NCI-H2196 (cell line): Measurements from ENCODE around the gene IER5L.
"Not testable (repeated sequence)": the region's sequence is repeated elsewhere in the genome, so short reads cannot be mapped to it uniquely, and the experiment has no call there.

Source experiments
- DNase-seq: peaks from one replicate; lab custom pipeline; 2025; ENCODE audit not compliant: unreplicated experiment; lab: John Stamatoyannopoulos, UW

The IER5L gene

DNA sequence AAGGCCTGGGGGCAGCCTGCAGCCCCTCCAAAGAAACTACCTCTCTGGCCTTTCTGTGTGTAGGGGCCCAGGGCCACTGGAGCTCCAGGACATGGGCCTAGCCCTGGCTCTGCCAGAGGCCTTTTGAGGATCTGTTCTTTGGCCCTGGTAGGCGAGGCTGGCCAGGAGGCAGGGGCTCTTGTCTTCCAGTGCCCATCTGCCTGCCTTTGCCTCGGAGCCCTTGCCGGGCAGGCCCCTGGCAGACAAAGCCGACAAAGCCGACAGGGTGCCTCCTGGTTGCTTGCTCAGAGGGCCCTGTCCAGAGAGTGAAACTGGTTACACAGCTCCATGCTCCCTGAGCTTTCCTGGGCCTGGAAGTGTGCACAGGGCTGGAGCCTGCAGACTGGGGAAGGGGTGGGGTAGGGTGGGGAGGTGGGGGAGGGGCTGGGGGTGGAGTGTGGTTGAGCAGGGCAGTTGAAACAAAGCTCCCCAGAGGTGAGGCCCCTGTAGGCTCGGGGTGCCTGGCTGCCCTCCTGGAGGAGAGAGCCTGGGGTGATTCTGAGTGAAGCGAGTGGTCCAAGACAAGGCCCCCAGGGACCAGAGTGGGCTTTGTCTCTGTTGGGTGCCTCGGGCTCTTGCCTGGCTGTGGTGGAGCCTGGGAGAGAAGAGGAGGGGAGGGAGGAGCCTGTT, 37.5 kb downstream of the IER5L start:
- no peak for DNase-seq

DNA sequence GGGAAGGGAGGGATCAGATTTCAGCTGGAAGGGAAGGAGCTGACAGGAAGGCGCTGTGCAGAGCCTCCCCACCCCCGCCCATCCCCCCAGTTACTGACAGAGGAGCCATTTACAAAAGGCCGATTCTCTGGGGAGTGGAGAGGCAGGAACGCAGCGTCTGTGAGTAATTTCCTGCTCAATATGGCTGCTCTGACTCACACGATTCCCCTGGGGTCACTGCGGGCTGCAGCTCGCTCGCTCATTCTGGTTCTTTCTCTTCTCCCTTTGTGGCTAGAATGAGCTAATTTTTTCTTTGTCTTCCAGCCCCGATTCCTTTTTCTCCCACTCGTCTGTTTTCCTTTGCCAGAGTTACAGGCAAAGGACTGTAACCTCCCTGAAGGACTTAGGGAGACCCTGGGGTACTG, 38.1 kb downstream of the IER5L start:
- peak; percentile 86 for DNase-seq

DNA sequence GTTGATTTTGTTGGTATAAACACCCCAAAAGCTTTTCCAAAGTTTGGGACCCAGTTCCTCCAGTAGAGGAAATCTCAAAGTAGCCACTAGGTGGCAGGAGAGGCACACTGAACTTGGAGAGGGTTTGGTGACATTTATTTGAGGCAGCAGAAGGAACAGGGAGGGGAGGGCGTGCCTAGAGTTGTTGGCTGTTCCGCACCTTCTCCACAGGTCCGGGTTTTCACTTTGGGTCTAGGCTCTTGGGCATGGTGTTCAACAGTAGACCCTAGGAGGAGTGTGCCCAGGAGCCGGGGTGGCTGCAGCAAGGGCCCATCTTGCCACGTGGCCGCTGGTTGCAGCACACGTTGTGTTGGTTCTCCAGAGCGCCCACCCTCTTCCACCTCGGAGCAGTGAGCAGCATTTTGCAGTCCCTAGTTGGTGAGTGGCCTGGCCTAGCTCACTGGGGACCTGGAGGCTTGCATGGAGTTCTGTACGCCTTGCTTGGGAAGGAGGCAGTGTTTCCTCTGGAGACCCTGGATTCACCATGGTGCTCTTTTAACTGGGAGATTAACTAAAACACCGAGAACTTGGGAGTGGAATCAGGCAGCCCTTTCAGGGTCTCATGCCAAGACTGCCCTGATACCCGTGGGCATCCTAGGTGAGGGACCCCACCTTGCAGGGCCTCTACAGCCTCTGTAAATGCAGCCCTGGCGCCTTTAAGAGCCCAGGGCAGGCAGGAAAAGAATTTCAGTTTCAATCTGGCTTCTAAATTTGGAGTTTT, 38.6 kb downstream of the IER5L start:
- peak; percentile 91 for DNase-seq

DNA sequence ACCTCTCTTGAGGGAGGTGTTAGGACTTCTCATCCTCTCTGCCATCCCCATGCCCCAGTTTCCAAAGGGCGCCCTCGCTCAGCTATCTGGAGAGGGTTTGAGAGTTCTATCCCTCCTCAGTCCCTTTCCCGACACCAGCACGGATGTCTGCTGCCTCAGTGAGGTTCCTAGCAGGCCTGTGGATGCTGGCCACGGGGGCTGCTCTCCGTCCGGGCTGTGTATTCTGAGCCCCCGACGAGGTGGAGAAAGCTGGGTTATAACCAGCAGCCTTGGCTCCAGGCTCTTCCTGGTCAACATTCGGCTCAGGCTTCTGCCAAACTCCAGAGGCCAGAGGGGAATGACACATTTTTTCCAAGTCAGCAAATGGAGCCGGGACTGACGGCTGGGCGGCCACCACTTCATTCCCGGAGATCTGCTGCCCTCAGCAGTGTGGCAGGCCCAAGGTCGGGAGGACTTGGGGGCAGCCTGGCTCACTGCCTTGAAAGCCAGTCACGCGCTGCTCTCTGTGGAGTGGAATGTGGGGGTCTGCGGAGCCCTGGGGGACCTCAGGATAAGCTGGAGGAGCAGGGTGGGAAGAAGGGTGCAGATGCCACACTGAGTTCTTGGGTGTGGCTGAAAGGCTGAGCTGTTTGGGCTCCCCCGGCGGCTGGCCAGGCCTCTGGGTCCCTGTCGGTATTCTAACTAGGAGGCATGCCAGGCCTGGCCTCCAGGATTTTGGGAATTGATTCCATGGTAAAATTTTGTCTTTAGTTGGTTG, 39.4 kb downstream of the IER5L start:
- DNase-seq = no peak

GRCh38 chr9:129138144-129138462, 40.0 kb downstream of the IER5L start:
- DNase-seq = no peak

GRCh38 chr9:129137292-129138143, 40.5 kb downstream of the IER5L start:
- DNase-seq = no peak

DNA sequence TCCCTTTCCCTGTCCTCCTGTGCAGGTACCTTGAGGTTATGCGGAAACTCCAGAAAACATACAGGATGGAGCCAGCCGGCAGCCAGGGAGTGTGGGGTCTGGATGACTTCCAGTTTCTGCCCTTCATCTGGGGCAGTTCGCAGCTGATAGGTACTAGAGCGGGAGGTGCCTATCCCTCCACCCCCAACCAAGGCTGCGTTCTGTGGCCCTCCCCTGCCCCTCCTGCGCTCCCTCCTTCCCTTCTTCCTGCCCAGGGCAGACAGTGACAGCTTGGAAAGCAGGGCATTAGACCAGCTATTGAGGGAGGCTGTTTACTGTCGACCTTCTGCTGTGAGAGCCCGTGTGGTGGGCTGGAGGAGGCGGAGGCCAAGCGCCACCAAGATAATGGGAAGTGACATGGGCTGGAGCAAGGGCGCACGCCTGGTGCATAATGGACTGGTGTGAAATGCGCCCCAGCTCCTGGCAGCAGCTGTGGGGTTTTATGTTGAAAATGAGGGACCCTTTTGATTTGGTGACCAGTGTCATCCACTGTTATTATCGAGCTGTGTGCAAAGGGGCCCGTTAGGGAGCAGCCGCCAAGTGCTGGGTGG, 41.5 kb downstream of the IER5L start:
- DNase-seq = no peak

DNA sequence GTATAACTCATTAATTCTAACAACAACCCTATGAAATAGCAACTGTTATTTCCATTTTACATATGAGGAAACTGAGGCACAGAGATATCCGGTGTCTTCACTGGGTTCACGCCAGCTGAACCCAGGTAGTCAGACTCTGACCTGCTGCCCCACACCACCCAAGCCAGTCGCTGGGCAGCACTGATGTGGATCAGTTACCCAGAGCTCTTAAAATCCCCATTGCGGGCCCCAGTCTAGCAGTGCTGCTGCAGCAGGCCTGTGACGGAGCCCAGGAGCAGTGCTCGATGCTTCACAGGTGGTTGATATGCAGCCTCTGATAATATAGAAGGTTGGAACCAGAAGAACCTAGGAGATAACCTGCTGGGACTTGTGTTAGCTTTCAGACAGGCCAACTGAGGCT, 42.6 kb downstream of the IER5L start:
- DNase-seq = no peak

- DNase-seq = no peak
These were observed 45.0 kb downstream of the IER5L start for GRCh38 chr9:129133082-129133481.

DNA sequence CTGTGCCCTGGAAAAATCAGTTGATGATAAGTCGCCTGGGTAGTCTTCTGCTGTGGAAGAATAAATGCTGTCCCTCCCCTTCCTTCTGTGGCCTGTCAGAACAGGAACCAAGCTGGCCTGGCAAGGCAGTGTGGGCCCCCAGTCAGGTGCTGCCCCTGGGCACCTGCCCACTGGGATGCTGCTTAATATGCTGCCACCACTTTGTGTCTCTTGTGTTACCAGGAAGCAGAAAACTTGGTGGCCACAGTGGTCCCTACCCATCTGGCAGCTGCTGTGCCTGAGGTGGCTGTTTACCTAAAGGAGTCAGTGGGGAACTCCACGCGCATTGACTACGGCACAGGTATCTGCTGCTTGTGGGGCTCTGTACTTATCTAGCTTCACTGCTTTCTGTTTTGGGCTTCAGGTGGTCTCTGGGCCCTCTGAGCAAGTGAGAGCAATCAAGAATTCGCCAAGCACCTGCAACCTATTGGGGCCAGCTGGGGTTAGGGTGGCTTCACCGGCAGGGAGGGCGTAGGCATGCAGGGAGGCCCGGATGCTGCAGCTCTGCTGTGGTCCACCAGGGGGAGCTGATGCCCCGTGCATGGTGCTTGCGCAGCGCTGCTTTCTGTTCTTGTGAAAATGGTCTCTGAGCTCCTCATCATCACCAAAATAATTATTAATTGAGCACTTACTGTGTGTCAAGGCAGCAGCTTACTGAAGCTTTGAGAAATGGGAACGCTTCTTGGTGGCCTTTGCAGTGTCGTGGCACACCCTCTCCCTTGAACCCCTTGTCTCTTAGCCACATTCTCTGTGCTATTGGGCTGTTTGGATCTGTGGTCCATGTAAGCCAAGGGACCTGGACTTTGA, 46.5 kb downstream of the IER5L start:
- DNase-seq = peak; percentile 73

GRCh38 chr9:129130791-129131190, 47.3 kb downstream of the IER5L start:
- no peak for DNase-seq

DNA sequence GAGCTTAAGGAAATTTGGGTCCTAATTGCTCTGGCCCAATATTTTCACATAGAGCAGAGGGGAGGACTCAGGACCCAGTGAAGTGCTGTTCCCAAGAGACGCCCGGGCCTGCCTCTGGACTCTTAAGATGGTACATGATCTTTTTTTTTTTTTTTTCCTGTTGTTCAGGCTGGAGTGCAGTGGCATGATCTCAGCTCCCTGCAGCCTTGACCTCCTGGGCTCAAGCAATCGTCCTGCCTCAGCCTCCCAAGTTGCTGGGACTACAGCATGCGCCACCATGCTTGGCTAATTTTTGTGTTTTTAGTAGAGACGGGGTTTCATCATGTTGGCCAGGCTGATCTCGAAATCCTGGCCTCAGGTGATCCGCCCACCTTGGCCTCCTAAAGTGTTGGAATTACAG, 47.8 kb downstream of the IER5L start:
- not testable (repeated sequence) for DNase-seq

DNA sequence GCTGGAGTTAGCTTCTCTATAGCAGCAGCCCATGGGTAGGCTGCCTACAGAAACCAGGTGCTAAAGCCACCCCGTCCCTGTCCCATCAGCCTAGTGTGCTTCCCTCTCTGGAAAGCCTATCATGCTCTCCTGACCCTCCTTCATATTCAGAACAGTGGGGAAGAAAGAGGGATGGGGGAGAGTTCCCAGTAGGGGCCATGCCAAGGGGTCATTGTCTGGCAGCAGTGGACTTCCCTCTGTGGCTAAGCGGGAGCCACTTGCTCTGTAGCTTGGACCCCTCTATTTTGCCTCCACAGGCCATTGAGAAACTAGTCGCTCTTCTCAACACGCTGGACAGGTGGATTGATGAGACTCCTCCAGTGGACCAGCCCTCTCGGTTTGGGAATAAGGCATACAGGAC, 49.4 kb downstream of the IER5L start:
- no peak for DNase-seq

- DNase-seq = no peak
These were observed 51.1 kb downstream of the IER5L start for GRCh38 chr9:129126749-129127618.
